Measurements from ENCODE around the gene CRADD.

DNA sequence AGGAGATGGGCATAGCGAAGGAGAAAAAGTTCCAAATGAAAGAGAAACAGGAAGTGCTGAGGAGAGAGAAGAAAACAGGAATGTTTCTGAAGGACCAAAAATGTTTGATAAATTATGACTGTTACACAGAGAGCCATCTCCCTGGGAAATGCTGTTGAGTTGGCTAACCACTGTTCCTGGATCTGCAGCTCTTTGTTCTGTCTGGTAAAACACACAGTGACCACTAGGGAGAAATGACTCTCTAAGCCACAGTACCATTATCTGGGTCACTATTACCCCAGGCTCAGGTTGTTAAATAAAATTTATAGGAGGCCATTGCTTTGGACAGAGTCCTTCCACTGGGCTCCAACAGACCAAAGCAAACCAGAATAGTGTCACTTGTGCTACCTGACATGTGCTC is 219.3 kb downstream of the CRADD start:
- no peak for TF ChIP-seq CTCF (IDR thresholded peaks at IDR 0.05)
- no peak for TF ChIP-seq POLR2A (IDR thresholded peaks at IDR 0.05)

Measured in body of pancreas (tissue), 4 donors.